Measurements from ENCODE around the gene CASP2.

DNA sequence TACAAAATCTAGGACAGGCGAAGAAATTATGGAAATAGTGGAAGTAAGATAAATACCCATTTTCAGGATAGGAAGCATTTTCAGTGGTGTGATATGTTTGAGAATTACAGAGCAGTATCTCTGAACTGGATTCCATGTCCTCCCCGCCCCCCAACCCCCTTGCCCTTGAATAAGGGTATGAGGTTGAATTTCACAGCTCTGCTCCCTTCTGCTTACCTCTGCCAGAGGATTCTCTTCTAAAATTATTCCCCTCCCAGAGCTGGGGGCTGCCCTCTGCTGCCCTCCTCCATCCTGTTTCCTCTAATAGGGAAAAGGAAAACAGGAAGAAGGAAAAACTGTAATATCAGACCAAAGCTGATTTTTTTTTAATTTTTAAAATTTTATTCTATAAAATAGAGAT lies 20.5 kb downstream of the CASP2 start:
- TF ChIP-seq, protein P1, sequence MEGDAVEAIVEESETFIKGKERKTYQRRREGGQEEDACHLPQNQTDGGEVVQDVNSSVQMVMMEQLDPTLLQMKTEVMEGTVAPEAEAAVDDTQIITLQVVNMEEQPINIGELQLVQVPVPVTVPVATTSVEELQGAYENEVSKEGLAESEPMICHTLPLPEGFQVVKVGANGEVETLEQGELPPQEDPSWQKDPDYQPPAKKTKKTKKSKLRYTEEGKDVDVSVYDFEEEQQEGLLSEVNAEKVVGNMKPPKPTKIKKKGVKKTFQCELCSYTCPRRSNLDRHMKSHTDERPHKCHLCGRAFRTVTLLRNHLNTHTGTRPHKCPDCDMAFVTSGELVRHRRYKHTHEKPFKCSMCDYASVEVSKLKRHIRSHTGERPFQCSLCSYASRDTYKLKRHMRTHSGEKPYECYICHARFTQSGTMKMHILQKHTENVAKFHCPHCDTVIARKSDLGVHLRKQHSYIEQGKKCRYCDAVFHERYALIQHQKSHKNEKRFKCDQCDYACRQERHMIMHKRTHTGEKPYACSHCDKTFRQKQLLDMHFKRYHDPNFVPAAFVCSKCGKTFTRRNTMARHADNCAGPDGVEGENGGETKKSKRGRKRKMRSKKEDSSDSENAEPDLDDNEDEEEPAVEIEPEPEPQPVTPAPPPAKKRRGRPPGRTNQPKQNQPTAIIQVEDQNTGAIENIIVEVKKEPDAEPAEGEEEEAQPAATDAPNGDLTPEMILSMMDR (IDR thresholded peaks at IDR 0.05 in 4 of 5, conservative IDR thresholded peaks at IDR 0.05 in 1 of 5) = no peak
- no peak for TF ChIP-seq POLR2A (IDR thresholded peaks at IDR 0.05)

All from gastrocnemius medialis (tissue), 4 donors.